WTC11 (cell line): ENCODE data around the gene POTEI. TPM values are rescaled to one million over a fixed set of nuclear protein-coding genes. Genes with fewer than 3 reads are reported as not detected.
A peak's percentile ranks its signal among the peaks of the same experiment; 100 is the strongest.
"Not testable (repeated sequence)": the region's sequence is repeated elsewhere in the genome, so short reads cannot be mapped to it uniquely, and the experiment has no call there.

Source experiments
- ATAC-seq: fragments of 200-7000 bp; cut with Tn5 transposase; 2 replicates; pipeline ENCODE4 v1.10.0; 2021; ENCODE audit warnings: mild to moderate bottlenecking, moderate library complexity
- CTCF ChIA-PET: fragments of 300-600 bp; sonication (Branson Sonifier 250); formaldehyde crosslinking; loops from one replicate; lab custom pipeline; 2021; ENCODE audit warnings: antibody characterized with exemption; lab: Charles Lee
- POLR2A ChIA-PET: fragments of 350-600 bp; sonication (Branson Sonifier 250); formaldehyde crosslinking; loops from one replicate; lab custom pipeline; 2021; ENCODE audit warnings: antibody characterized with exemption; lab: Charles Lee
- DNase-seq: peaks from one replicate; pipeline ENCODE4 v3.0.0; 2021; ENCODE audit warnings: low spot score
- H3K27ac Mint-ChIP-seq: 2 replicates; pipeline ENCODE4 v1.8.0; 2021; ENCODE audit warnings: mixed read lengths
- H3K27me3 Mint-ChIP-seq: 2 replicates; pipeline ENCODE4 v1.8.0; 2021; ENCODE audit warnings: low read depth, mild to moderate bottlenecking, moderate library complexity, mixed read lengths
- H3K36me3 Mint-ChIP-seq: 2 replicates; pipeline ENCODE4 v1.8.0; 2021; ENCODE audit warnings: mixed read lengths
- H3K4me1 Mint-ChIP-seq: 2 replicates; pipeline ENCODE4 v1.8.0; 2022; ENCODE audit warnings: mixed read lengths
- H3K4me3 Mint-ChIP-seq: 2 replicates; pipeline ENCODE4 v1.8.0; 2021; ENCODE audit warnings: mild to moderate bottlenecking, moderate library complexity, mixed read lengths
- H3K9me3 Mint-ChIP-seq: 2 replicates; pipeline ENCODE4 v1.8.0; 2021; ENCODE audit warnings: mixed read lengths
- total RNA-seq: library from RNA; stranded (reverse); gene quantifications from 3 replicates; pipeline ENCODE4 v1.2.3, GENCODE V29; 2021

Gene POTEI
- total RNA-seq, 1 experiment from 2014 or later: 2.2 TPM

DNA sequence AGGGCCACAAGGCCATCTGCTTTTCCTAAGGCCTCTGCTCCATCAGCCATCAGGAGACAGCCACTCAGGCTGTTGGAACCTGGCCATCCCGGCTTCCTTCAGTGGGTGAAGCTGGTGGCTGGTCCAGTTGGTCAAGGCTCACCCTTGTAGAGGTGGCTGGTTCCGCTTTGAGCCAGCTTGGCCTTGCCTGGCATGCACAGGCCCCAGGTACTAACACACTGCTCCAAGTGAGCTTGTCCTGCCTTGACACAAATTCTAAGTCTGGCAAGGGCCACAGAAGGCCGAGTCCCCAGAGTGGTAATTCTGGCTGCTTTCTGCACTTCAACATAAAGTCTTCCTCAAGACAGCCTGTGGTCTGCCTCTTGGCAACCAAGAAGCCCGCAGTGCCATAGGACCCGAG lies 56.2 kb downstream of the POTEI start:
- H3K36me3 Mint-ChIP-seq, H3K27me3 Mint-ChIP-seq, CTCF ChIA-PET, ATAC-seq, H3K9me3 Mint-ChIP-seq, POLR2A ChIA-PET, H3K4me1 Mint-ChIP-seq, H3K27ac Mint-ChIP-seq, H3K4me3 Mint-ChIP-seq, DNase-seq: not testable (repeated sequence)

- H3K9me3 Mint-ChIP-seq, H3K4me3 Mint-ChIP-seq, ATAC-seq, H3K36me3 Mint-ChIP-seq, CTCF ChIA-PET, H3K4me1 Mint-ChIP-seq, H3K27ac Mint-ChIP-seq, DNase-seq, H3K27me3 Mint-ChIP-seq, POLR2A ChIA-PET: not testable (repeated sequence)
Observed at GRCh38 chr2:130451823-130452222, 57.3 kb downstream of the POTEI start.

- ATAC-seq, H3K4me1 Mint-ChIP-seq, H3K9me3 Mint-ChIP-seq, H3K27me3 Mint-ChIP-seq, POLR2A ChIA-PET, H3K36me3 Mint-ChIP-seq, DNase-seq, H3K4me3 Mint-ChIP-seq, H3K27ac Mint-ChIP-seq, CTCF ChIA-PET: not testable (repeated sequence)
Observed at GRCh38 chr2:130451278-130451677, 57.9 kb downstream of the POTEI start.

DNA sequence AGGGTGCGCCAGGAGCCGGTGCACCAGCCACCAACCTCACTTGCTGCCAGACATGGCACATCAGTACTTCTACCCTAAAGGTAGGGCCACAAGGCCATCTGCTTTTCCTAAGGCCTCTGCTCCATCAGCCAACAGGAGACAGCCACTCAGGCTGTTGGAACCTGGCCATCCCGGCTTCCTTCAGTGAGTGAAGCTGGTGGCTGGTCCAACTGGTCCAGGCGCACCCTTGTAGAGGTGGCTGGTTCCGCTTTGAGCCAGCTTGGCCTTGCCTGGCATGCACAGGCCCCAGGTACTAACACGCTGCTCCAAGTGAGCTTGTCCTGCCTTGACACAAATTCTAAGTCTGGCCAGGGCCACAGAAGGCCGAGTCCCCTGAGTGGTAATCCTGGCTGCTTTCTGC lies 58.8 kb downstream of the POTEI start:
- H3K27me3 Mint-ChIP-seq, POLR2A ChIA-PET, H3K36me3 Mint-ChIP-seq, DNase-seq, CTCF ChIA-PET, H3K4me1 Mint-ChIP-seq, H3K27ac Mint-ChIP-seq, H3K9me3 Mint-ChIP-seq, ATAC-seq, H3K4me3 Mint-ChIP-seq: not testable (repeated sequence)

DNA sequence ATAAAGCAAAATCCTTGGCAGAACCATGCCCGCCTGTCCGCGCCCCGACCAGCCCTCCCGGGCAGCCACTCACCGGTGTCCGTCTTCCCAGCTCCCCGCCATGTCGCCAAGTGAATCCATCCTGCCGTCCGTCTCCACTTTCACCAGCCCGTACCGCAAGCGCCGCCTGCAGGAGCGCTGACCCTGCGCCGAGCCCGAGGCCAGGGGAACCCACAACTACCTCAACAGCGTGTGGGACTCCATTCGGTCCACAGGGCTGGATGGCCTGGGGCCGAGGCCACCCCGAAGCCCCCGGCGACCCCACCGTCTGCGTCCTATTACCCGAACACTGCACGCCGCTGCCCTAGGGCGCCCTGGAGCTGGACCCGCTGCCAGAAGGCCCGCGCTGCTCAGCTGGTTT lies 81.5 kb downstream of the POTEI start:
- not testable (repeated sequence) for H3K9me3 Mint-ChIP-seq, H3K27me3 Mint-ChIP-seq, H3K4me1 Mint-ChIP-seq, H3K27ac Mint-ChIP-seq, H3K36me3 Mint-ChIP-seq
- CTCF ChIA-PET: interaction anchor here (0.8 to 1.2 kb wide), 2 partner anchors 51 to 55 kb away, joined by 3 to 4 read pairs; no protein-coding TSS in a partner anchor
- H3K4me3 Mint-ChIP-seq: peak overlapping the region; percentile 93
- peak; percentile 75 for DNase-seq
- POLR2A ChIA-PET: interaction anchor here (0.9 kb wide), 1 partner anchor 54 kb away, joined by 3 read pairs; no protein-coding TSS in a partner anchor
- ATAC-seq: peak; percentile 72

DNA sequence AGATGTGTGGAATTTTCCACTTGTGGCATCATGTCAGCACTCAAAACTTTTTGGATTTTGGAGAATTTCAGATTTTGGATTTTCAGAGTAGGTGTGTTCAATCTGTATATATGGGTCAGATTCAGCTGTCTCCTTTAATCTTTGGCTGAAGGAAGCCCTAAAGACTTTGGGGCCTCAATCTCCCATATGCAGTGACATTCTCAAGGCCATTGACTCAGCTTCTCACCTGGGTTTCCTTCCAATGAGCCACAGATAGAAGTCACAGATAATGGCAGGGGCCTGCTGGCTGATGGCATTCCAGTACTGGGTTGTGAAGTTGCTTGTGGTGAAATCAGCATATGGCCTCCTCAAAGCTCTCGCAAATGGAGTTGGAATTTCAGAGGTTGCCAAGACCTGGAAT lies 90.3 kb downstream of the POTEI start:
- H3K36me3 Mint-ChIP-seq, H3K4me1 Mint-ChIP-seq, H3K4me3 Mint-ChIP-seq, POLR2A ChIA-PET, DNase-seq, H3K9me3 Mint-ChIP-seq, H3K27ac Mint-ChIP-seq, H3K27me3 Mint-ChIP-seq, ATAC-seq, CTCF ChIA-PET: not testable (repeated sequence)

GRCh38 chr2:130416693-130417092 lies 92.4 kb downstream of the POTEI start:
- H3K9me3 Mint-ChIP-seq: not testable (repeated sequence)

More at GRCh38 chr2:130416693-130417092, 92.4 kb downstream of the POTEI start:
- H3K4me1 Mint-ChIP-seq, ATAC-seq, POLR2A ChIA-PET, H3K4me3 Mint-ChIP-seq, H3K36me3 Mint-ChIP-seq, CTCF ChIA-PET, H3K27me3 Mint-ChIP-seq, H3K27ac Mint-ChIP-seq: not testable (repeated sequence)
- peak; percentile 64 for DNase-seq

Other genes starting within 250 kb of the POTEI start
- 80.4 to 89.2 TPM (median 85.2 TPM) in 3 replicates for gene IMP4, start 166.4 kb downstream of the POTEI start, total RNA-seq
- 15.7 to 21.8 TPM (median 21.0 TPM) in 3 replicates for gene PTPN18, start 153.3 kb downstream of the POTEI start, total RNA-seq
- not detected in 3 replicates for gene CFC1B, start 11.9 kb upstream of the POTEI start, total RNA-seq
- gene CFC1, start 90.2 kb upstream of the POTEI start, total RNA-seq: not detected in 3 replicates
- 0.14 TPM in 1 of 3 replicates, not detected in the others for gene POTEJ, start 102.1 kb upstream of the POTEI start, total RNA-seq
- gene GPR148, start 219.7 kb upstream of the POTEI start, total RNA-seq: 0.16 to 0.23 TPM in 2 of 3 replicates, not detected in the other
- 0.05 to 0.13 TPM (median 0.09 TPM) in 3 replicates for gene AMER3, start 246.2 kb upstream of the POTEI start, total RNA-seq